Measurements from ENCODE around the gene SLCO3A1. TPM values are rescaled to one million over a fixed set of nuclear protein-coding genes. Genes with fewer than 3 reads are reported as not detected.

The SLCO3A1 gene
- total and polyA plus RNA-seq, 2 experiments from 2014 or later, result 35.5 to 71.9 TPM

DNA sequence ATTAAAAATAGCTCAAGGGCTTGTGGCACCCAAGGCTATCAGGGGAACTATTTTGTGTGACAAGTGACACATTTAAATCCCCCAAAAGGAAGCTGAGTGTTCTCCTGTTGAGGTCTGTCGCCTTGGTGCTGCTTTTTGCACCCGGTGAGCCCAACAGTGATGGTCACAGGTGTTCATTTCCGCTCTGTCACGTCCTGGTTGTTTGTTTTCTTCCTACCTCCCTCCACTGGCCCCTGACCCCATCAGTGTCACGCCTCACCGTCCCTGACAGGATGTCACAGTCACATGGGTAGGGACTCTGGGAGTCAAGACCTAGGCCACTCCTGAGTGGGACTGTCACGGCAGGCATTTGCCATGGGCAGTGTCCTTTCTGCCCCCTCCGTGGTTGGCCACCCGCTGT, 11.2 kb downstream of the SLCO3A1 start:
- Histone ChIP-seq H3K36me3 (no peaks in the 10 kb centered on the region), H3K27ac (peak overlapping the region; percentile 57), H3K27me3 (no peaks in the 10 kb centered on the region), H3K4me1 (ENCODE audit: low read depth) (peaks cover 52% of the 10 kb centered on the region), H3K9me3 (ENCODE audit: low read depth) (no peaks in the 10 kb centered on the region), H3K4me3 (no peak overlapping the region)
- TF ChIP-seq CTCF (IDR thresholded peaks at IDR 0.05; ENCODE audit: low read depth, low read length), result no peak
- peak in 1 of 2 donors; percentile 15 for DNase-seq (ENCODE audit: low read depth in 1 of 2, low spot score in 1 of 2)

DNA sequence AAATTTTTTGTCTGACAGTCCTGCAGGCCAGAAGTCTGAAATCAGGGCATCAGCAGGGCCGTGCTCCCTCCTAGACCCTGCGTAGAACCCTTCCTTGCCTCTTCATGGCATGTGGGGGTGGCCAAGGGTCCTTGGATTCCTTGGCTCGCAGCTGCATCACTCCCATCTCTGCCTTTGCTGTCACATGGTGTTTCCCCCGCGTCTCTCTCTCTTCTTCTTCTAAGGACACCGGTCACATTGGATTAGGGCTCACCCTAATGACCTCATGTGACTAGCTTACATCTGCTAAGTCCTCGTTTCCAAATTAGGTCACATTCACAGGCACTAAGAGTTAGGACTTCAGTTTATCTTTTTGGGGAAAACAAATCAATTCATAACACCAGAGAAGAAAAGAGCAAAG, 12.0 kb downstream of the SLCO3A1 start:
- Histone ChIP-seq H3K9me3 (ENCODE audit: low read depth) (no peaks in the 10 kb centered on the region), H3K27me3 (no peaks in the 10 kb centered on the region), H3K4me1 (ENCODE audit: low read depth) (peaks cover 52% of the 10 kb centered on the region), H3K27ac (peak overlapping the region; percentile 57), H3K4me3 (no peak overlapping the region), H3K36me3 (no peaks in the 10 kb centered on the region)
- no peak for DNase-seq (ENCODE audit: low read depth in 1 of 2, low spot score in 1 of 2)
- TF ChIP-seq CTCF (IDR thresholded peaks at IDR 0.05; ENCODE audit: low read depth, low read length), result no peak

DNA sequence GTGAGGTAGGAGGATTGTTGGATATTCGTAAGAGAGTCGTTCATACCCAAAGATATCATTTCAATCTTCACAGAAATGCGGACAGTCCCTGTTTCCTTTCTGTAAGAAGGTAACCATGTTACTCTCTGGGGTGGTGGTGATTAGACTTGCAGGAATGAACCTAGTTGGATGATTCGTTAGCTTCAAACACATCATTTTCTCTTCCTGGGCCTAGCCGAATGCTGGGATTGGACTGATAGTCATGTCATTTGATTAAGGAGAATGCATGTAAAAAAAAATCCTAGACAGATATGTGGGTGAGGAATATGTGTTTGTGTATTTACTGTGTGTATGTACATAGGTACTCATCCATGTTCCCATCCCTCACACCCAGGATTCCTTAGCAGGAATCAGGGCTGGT, 12.4 kb downstream of the SLCO3A1 start:
- H3K27ac ChIP-seq, result no peak overlapping the region
- no peaks in the 10 kb centered on the region for H3K27me3 ChIP-seq
- DNase-seq (ENCODE audit: low read depth in 1 of 2, low spot score in 1 of 2), result no peak
- no peak overlapping the region for H3K4me3 ChIP-seq
- no peaks in the 10 kb centered on the region for H3K36me3 ChIP-seq
- TF ChIP-seq CTCF (IDR thresholded peaks at IDR 0.05; ENCODE audit: low read depth, low read length), result no peak
- no peaks in the 10 kb centered on the region for H3K9me3 ChIP-seq (ENCODE audit: low read depth)
- H3K4me1 ChIP-seq (ENCODE audit: low read depth), result peaks cover 52% of the 10 kb centered on the region

DNA sequence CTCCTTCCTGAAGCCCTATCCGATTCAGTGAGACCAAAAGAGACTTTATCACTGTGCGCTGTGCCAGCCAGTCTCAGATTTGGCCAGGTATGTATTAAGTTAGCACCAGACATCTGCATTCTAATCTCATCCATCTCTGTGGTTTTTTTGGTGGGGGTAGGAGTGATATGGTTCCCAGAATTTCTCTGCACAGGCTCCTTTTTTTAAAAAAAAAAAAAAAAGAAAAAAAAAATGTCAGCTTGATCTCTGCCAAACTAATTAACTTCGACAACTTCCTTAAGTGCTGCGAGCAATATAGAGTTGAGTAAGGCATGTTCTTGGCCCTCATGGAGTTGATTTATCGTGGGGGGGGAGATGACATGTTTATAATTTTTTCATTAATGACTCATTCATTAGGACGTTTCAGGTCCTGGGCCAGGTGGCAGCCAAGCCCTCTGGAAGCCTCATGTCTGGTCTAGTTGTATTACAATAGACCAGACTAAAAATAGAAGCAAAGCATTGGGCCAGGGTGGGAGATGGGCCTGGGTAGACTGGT, 12.9 kb downstream of the SLCO3A1 start:
- TF ChIP-seq CTCF (IDR thresholded peaks at IDR 0.05; ENCODE audit: low read depth, low read length), result no peak
- Histone ChIP-seq H3K4me3 (no peak overlapping the region), H3K4me1 (ENCODE audit: low read depth) (peaks cover 52% of the 10 kb centered on the region), H3K27ac (no peak overlapping the region), H3K27me3 (no peaks in the 10 kb centered on the region), H3K9me3 (ENCODE audit: low read depth) (no peaks in the 10 kb centered on the region), H3K36me3 (no peaks in the 10 kb centered on the region)
- DNase-seq (ENCODE audit: low read depth in 1 of 2, low spot score in 1 of 2), result peak in 1 of 2 donors; percentile 43

GRCh38 chr15:91866971-91867372, 13.5 kb downstream of the SLCO3A1 start:
- Histone ChIP-seq H3K27ac (peak overlapping the region; percentile 7), H3K36me3 (no peaks in the 10 kb centered on the region), H3K27me3 (no peaks in the 10 kb centered on the region), H3K4me1 (ENCODE audit: low read depth) (peaks cover 52% of the 10 kb centered on the region), H3K9me3 (ENCODE audit: low read depth) (no peaks in the 10 kb centered on the region), H3K4me3 (no peak overlapping the region)
- peak; percentile 28 to 57 for DNase-seq (ENCODE audit: low read depth in 1 of 2, low spot score in 1 of 2)
- no peak for TF ChIP-seq CTCF (IDR thresholded peaks at IDR 0.05; ENCODE audit: low read depth, low read length)
